ENCODE results near the gene NNT. TPM values are rescaled to one million over a fixed set of nuclear protein-coding genes. Genes with fewer than 3 reads are reported as not detected.

Gene NNT
- 31.6 and 50.7 TPM in 2 replicates for total RNA-seq

DNA sequence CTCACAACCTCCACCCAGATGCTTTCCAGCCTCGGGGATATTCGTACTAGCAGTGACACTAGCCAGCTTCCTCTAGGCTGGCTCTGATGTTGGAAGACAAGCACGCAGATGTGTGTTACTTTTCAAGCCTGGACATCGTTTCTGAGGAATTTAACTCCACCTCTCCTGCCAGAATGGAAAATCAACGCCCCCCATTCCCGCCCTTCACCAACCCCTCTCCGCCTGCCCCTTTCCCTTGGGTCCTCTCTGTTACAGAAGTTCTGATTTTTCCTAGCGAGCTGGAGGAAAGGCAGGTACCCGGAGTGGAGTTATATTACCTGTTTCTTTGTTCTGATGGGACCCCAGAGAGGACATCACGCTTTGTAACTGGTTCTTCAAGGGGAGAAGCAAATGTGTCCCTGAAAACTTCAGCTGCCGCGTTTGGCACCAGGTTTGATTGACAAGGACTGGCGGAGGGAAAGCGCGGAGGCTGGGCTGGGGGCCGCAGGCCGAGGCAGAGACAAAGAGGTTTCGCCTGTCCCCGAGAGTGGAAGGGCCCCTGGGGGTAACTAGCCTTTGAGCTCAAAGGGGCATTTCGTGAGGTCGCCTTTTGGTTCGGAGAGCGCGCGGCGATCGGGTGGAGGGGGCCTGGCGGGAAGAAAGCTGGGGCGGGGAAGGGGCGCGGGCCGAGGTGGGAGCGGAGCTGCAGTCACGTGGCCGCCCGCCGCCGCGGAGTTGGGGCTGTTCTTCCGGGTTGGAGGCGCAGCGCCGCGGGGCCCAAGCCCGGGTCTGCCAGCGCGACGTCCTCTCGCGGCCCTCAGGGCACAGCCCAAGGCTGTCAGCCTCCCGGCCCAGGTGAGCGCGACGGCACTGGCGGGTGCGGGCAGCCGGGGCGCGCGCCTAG is at the start of gene NNT:
Gene NNT (plus strand): TSS at position 720 of the 883 bp plus-strand sequence. CDS start 6,016 bp downstream, outside the sequence.

DNA sequence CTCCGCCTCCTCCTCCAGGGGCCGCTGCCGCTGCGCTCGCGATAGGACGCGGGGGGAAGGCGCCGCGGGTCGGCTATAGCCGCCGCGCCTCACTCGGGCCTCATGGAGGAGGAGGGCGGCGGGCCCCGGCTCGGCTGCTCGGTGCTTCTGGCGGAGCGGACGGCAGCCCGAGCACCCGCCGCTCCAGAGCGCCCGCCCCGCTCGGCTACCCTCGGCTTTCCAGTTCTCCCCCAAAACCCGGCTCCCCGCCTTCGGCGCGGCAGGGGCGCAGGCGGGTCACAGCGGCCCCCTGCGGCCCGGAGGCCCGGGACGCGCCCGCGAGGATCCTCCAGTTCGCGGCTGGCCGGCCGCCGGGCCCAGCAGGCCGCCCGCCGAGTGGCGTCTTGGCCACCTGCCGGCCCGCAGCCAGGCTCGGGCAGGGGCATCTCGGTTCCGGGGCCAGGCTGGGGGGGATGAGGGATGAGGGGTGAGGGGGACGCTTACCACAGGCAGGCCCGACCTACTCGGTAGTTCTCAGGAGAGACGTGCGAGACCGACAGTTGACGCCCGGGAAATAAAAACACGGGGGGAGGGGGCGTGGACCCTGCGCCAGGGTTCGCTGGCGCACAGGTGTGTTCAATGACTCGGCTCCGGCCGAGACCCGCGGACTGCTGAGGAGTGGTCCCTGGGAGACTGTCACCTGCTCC is 46.0 kb upstream of the NNT start, which contains the start of gene PAIP1:
Gene PAIP1 (minus strand): TSS at position 221 of the 686 bp plus-strand sequence. CDS start 231 bp downstream, outside the sequence.

Other genes starting within 250 kb of the NNT start
- 2.3 and 4.2 TPM in 2 replicates for gene CCL28, start 190.8 kb upstream of the NNT start, total RNA-seq
- 9.6 and 15.5 TPM in 2 replicates for gene TMEM267, start 119.3 kb upstream of the NNT start, total RNA-seq
- gene C5orf34, start 88.0 kb upstream of the NNT start, total RNA-seq = 0.89 and 5.7 TPM in 2 replicates
- gene PAIP1, start 46.1 kb upstream of the NNT start, total RNA-seq = 112 and 122 TPM in 2 replicates

Measured in mesangial cell (primary cell).